ENCODE results near the gene DLEC1. TPM values are rescaled to one million over a fixed set of nuclear protein-coding genes. Genes with fewer than 3 reads are reported as not detected.

The DLEC1 gene
- total RNA-seq, 1 donor from 2014 or later = under 0.01 TPM

GRCh38 chr3:38119821-38120692, 81.0 kb downstream of the DLEC1 start:
- peaks cover 0 to 14% (median 10%) of the 10 kb centered on the region in 3 donors for H3K4me1 ChIP-seq (ENCODE audit: control insufficient read depth in 3 of 3, insufficient read depth in 3 of 3, low read length in 3 of 3)
- H3K4me3 ChIP-seq (ENCODE audit: low read length in 3 of 3) = no peak overlapping the region
- H3K27me3 ChIP-seq (ENCODE audit: control insufficient read depth in 3 of 3, insufficient read depth in 3 of 3, low read length in 3 of 3) = peaks cover 0 to 6% (median 0%) of the 10 kb centered on the region in 3 donors
- no peaks in the 10 kb centered on the region for H3K9me3 ChIP-seq (ENCODE audit: control insufficient read depth in 3 of 3, low read length in 3 of 3)
- no peak overlapping the region for H3K27ac ChIP-seq (ENCODE audit: low read depth, low read length)
- H3K36me3 ChIP-seq (ENCODE audit: control insufficient read depth in 3 of 3, insufficient read depth in 3 of 3, low read length in 3 of 3) = peaks cover 43 to 46% (median 45%) of the 10 kb centered on the region in 3 donors
- no peak overlapping the region for H3K9ac ChIP-seq (ENCODE audit: low read depth in 1 of 3, low read length in 3 of 3)

- Histone ChIP-seq H3K36me3 (ENCODE audit: control insufficient read depth in 3 of 3, insufficient read depth in 3 of 3, low read length in 3 of 3) (peaks cover 50 to 53% (median 52%) of the 10 kb centered on the region in 3 donors), H3K4me3 (ENCODE audit: low read length in 3 of 3) (no peak overlapping the region), H3K27me3 (ENCODE audit: control insufficient read depth in 3 of 3, insufficient read depth in 3 of 3, low read length in 3 of 3) (no peaks in the 10 kb centered on the region), H3K27ac (ENCODE audit: low read depth, low read length) (no peak overlapping the region), H3K9me3 (ENCODE audit: control insufficient read depth in 3 of 3, low read length in 3 of 3) (no peaks in the 10 kb centered on the region), H3K4me1 (ENCODE audit: control insufficient read depth in 3 of 3, insufficient read depth in 3 of 3, low read length in 3 of 3) (peaks cover 0 to 14% (median 10%) of the 10 kb centered on the region in 3 donors), H3K9ac (ENCODE audit: low read depth in 1 of 3, low read length in 3 of 3) (no peak overlapping the region)
Observed at GRCh38 chr3:38120693-38121450, 81.9 kb downstream of the DLEC1 start.

GRCh38 chr3:38121451-38121831, 82.4 kb downstream of the DLEC1 start:
- Histone ChIP-seq H3K27ac (ENCODE audit: low read depth, low read length) (no peak overlapping the region), H3K9me3 (ENCODE audit: control insufficient read depth in 3 of 3, low read length in 3 of 3) (no peaks in the 10 kb centered on the region), H3K27me3 (ENCODE audit: control insufficient read depth in 3 of 3, insufficient read depth in 3 of 3, low read length in 3 of 3) (no peaks in the 10 kb centered on the region), H3K4me1 (ENCODE audit: control insufficient read depth in 3 of 3, insufficient read depth in 3 of 3, low read length in 3 of 3) (peaks cover 0 to 14% (median 10%) of the 10 kb centered on the region in 3 donors), H3K9ac (ENCODE audit: low read depth in 1 of 3, low read length in 3 of 3) (no peak overlapping the region), H3K36me3 (ENCODE audit: control insufficient read depth in 3 of 3, insufficient read depth in 3 of 3, low read length in 3 of 3) (peaks cover 56 to 58% (median 58%) of the 10 kb centered on the region in 3 donors), H3K4me3 (ENCODE audit: low read length in 3 of 3) (no peak overlapping the region)

- peaks cover 60 to 64% (median 63%) of the 10 kb centered on the region in 3 donors for H3K36me3 ChIP-seq (ENCODE audit: control insufficient read depth in 3 of 3, insufficient read depth in 3 of 3, low read length in 3 of 3)
- H3K9ac ChIP-seq (ENCODE audit: low read depth in 1 of 3, low read length in 3 of 3) = no peak overlapping the region
- peaks cover 0 to 11% (median 10%) of the 10 kb centered on the region in 3 donors for H3K4me1 ChIP-seq (ENCODE audit: control insufficient read depth in 3 of 3, insufficient read depth in 3 of 3, low read length in 3 of 3)
- no peak overlapping the region for H3K27ac ChIP-seq (ENCODE audit: low read depth, low read length)
- no peak overlapping the region for H3K4me3 ChIP-seq (ENCODE audit: low read length in 3 of 3)
- no peaks in the 10 kb centered on the region for H3K27me3 ChIP-seq (ENCODE audit: control insufficient read depth in 3 of 3, insufficient read depth in 3 of 3, low read length in 3 of 3)
- H3K9me3 ChIP-seq (ENCODE audit: control insufficient read depth in 3 of 3, low read length in 3 of 3) = no peaks in the 10 kb centered on the region
Observed at GRCh38 chr3:38121832-38122461, 82.9 kb downstream of the DLEC1 start.

GRCh38 chr3:38122712-38123290, 83.8 kb downstream of the DLEC1 start:
- H3K4me3 ChIP-seq (ENCODE audit: low read length in 3 of 3) = no peak overlapping the region
- peaks cover 69 to 72% (median 72%) of the 10 kb centered on the region in 3 donors for H3K36me3 ChIP-seq (ENCODE audit: control insufficient read depth in 3 of 3, insufficient read depth in 3 of 3, low read length in 3 of 3)
- no peaks in the 10 kb centered on the region for H3K9me3 ChIP-seq (ENCODE audit: control insufficient read depth in 3 of 3, low read length in 3 of 3)
- H3K27ac ChIP-seq (ENCODE audit: low read depth, low read length) = no peak overlapping the region
- H3K27me3 ChIP-seq (ENCODE audit: control insufficient read depth in 3 of 3, insufficient read depth in 3 of 3, low read length in 3 of 3) = no peaks in the 10 kb centered on the region
- H3K9ac ChIP-seq (ENCODE audit: low read depth in 1 of 3, low read length in 3 of 3) = no peak overlapping the region
- H3K4me1 ChIP-seq (ENCODE audit: control insufficient read depth in 3 of 3, insufficient read depth in 3 of 3, low read length in 3 of 3) = peaks cover 0 to 4% (median 4%) of the 10 kb centered on the region in 3 donors

DNA sequence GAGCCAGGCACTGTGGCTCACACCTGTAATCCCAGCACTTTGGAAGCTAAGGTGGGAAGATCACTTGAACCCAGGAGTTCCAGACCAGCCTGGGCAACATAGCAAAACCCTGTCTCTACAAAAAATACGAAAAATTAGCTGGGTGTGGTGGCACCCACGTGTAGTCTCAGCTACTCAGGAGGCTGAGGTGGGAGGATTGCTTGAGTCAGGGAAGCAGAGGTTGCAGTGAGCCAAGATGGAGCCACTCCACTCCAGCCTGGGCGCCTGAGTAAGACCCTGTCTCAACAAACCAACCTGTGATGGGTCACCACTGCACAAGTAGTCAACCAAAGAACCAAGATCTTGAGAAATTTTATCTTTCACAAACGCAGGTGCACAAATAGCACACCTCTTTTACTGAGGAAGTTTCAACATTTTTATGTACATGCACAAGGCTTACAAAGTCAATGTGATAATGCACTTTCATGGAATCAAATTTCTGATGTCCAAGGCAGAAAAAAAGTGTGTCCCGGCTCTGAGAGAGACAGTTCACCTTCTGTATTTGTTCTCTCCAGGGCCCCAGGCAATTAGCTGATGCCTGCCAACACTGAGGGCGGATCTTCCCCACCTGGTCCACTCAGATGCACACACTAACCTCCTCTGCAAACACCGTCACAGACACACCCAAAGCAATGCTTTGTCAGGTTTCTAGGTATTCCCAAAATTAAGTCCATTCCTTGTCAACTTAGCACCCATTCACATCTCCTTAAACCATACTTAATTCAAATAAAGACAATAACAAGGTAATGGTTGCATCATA, 85.5 kb downstream of the DLEC1 start:
- H3K36me3 ChIP-seq (ENCODE audit: control insufficient read depth in 3 of 3, insufficient read depth in 3 of 3, low read length in 3 of 3) = peaks cover 80 to 86% (median 84%) of the 10 kb centered on the region in 3 donors

DNA sequence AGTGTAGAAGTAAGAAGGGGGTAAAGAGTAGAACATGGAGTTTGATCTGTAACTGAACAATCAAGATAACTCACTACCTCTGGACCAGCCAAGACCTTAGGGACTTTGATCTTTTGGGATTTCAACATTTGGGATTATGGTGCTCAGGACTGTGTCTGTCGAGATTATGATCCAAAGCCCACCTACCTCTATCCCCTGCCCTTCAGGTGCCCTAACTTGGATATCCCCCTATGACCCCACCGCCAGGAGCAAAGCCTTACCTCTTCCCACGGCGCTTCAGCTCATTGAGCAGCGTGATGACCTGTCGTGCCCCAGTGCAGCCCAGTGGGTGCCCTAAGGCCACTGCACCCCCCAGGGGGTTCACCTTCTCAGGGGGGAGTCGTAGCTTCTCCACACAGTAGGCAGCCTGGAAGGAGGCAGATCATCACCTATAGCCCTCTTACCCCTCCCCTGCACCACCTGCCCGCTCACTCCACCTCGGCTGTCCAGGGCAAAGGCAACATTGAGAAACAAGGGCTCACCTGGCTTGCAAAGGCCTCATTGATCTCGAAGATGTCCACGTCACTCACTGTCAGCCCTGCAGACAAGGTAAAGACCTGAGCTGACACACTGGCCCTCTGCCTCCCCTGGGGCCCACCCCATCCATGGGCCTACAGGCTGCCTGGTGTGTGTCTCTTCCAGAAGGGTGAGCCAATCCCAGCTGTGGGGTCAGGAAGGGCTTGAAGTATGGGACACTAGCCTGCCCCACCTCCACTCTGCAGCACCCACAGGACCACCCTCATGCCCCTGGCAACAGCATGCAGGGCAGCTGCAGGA, 86.5 kb downstream of the DLEC1 start:
- Histone ChIP-seq H3K27me3 (ENCODE audit: control insufficient read depth in 3 of 3, insufficient read depth in 3 of 3, low read length in 3 of 3) (no peaks in the 10 kb centered on the region), H3K9me3 (ENCODE audit: control insufficient read depth in 3 of 3, low read length in 3 of 3) (no peaks in the 10 kb centered on the region), H3K4me1 (ENCODE audit: control insufficient read depth in 3 of 3, insufficient read depth in 3 of 3, low read length in 3 of 3) (peaks cover 0 to 3% (median 0%) of the 10 kb centered on the region in 3 donors), H3K4me3 (ENCODE audit: low read length in 3 of 3) (no peak overlapping the region), H3K9ac (ENCODE audit: low read depth in 1 of 3, low read length in 3 of 3) (no peak overlapping the region), H3K27ac (ENCODE audit: low read depth, low read length) (no peak overlapping the region), H3K36me3 (ENCODE audit: control insufficient read depth in 3 of 3, insufficient read depth in 3 of 3, low read length in 3 of 3) (peaks cover 81 to 88% (median 82%) of the 10 kb centered on the region in 3 donors)

More for the DNA sequence above, 85.5 kb downstream of the DLEC1 start:
- Histone ChIP-seq H3K4me1 (ENCODE audit: control insufficient read depth in 3 of 3, insufficient read depth in 3 of 3, low read length in 3 of 3) (no peaks in the 10 kb centered on the region), H3K9ac (ENCODE audit: low read depth in 1 of 3, low read length in 3 of 3) (no peak overlapping the region), H3K27ac (ENCODE audit: low read depth, low read length) (no peak overlapping the region), H3K27me3 (ENCODE audit: control insufficient read depth in 3 of 3, insufficient read depth in 3 of 3, low read length in 3 of 3) (no peaks in the 10 kb centered on the region), H3K9me3 (ENCODE audit: control insufficient read depth in 3 of 3, low read length in 3 of 3) (no peaks in the 10 kb centered on the region), H3K4me3 (ENCODE audit: low read length in 3 of 3) (no peak overlapping the region)

DNA sequence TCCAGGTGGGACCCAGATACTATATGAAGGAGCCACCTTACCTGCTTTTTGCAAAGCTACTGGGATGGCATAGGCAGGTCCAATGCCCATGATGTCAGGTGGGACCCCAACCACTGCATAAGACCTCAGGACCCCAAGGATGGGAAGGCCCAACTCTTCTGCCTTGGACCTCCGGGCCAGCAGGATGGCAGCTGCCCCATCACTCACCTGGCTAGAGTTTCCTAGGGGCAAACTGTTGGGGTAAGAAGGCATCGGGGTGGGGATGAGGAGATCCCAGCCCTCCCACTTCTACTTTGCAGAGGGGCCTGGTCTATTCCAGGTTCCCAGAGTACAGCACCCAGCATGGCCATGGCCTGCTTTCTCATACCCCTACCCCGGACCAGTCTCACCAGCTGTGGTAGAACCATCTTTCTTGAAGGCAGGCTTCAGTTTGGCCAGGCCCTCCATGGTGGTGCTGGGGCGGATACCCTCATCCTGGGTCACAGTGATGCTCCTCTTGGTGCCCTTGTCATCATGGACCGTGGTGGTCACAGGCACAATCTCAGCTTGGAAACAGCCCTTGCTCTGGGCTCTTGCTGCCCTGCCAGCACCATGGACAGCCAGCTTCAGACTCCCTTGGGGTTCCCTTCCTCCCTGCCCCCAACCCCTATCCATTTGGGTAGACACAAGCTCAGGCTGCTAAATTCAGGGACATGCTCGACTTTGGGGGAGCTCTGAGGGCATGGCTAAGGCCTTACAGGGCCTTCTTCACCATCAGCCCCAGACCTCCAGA, 87.3 kb downstream of the DLEC1 start:
- no peak overlapping the region for H3K9ac ChIP-seq (ENCODE audit: low read depth in 1 of 3, low read length in 3 of 3)
- H3K36me3 ChIP-seq (ENCODE audit: control insufficient read depth in 3 of 3, insufficient read depth in 3 of 3, low read length in 3 of 3) = peaks cover 78 to 88% (median 81%) of the 10 kb centered on the region in 3 donors
- no peaks in the 10 kb centered on the region for H3K27me3 ChIP-seq (ENCODE audit: control insufficient read depth in 3 of 3, insufficient read depth in 3 of 3, low read length in 3 of 3)
- H3K4me1 ChIP-seq (ENCODE audit: control insufficient read depth in 3 of 3, insufficient read depth in 3 of 3, low read length in 3 of 3) = peaks cover 0 to 8% (median 3%) of the 10 kb centered on the region in 3 donors
- no peak overlapping the region for H3K27ac ChIP-seq (ENCODE audit: low read depth, low read length)
- H3K9me3 ChIP-seq (ENCODE audit: control insufficient read depth in 3 of 3, low read length in 3 of 3) = no peaks in the 10 kb centered on the region
- H3K4me3 ChIP-seq (ENCODE audit: low read length in 3 of 3) = no peak overlapping the region
